Stimulated activated CD4-positive, alpha-beta T cell treated with anti-CD3 and anti-CD28 coated beads, Interleukin-2, amount 100 ng/mL, for 24 hours (primary cell): ENCODE results near the gene KRTAP10-4.

Experiments used
- DNase-seq, 2 donors: peaks; one replicate each; pipeline ENCODE4 v3.0.0-alpha.2; 2020

KRTAP10-4 gene

GRCh38 chr21:44618909-44619308 lies 45.4 kb downstream of the KRTAP10-4 start:
- DNase-seq = peak; percentile 28 to 57

- DNase-seq = no peak
These were observed 46.4 kb downstream of the KRTAP10-4 start for GRCh38 chr21:44619886-44620285.

- no peak for DNase-seq
These were observed 50.0 kb downstream of the KRTAP10-4 start for GRCh38 chr21:44623575-44623974.
